ENCODE results near the gene PBX4. TPM values are rescaled to one million over a fixed set of nuclear protein-coding genes. Genes with fewer than 3 reads are reported as not detected.

PBX4 gene
- total and polyA plus RNA-seq, 2 donors (not counting 3 experiments of a cell fraction or from before 2014, with no cell fraction given) = not detected

DNA sequence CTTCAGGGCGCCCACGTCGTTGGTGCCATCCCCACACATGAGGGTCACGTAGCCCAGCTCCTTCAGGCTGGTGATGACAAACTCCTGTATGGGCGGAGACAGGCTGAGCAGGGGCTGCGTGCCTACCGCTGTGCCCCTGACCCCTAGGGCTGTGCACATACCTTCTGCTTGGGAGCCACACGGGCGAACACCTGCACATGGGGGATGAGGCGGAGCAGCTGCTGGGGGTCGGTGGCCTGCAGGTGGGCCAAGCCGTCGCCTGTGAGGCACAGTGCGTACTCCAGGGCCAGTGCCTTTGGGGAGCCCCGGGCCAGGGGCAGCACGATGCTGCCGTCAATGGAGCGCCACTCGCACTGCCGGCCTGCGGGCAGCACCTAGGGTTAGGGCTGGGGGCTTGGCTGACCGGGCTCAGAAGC, 31.1 kb upstream of the PBX4 start:
- ChIA-PET CTCF (interaction anchor here (2.1 kb wide), 1 partner anchor 117 kb away, joined by 5 read pairs; no protein-coding TSS in a partner anchor), POLR2A (no interaction called here)
- intact Hi-C loops (cut with micrococcal nuclease) (no loop called here), dilution Hi-C loops (cut with MboI; ENCODE audit: extremely low pct_ligation_motif_present, low sequenced_read_pairs) (no loop called here)
- H3K4me3 ChIP-seq (replicated peaks in 1 of 3; ENCODE audit: insufficient read depth in 1 of 3, low read depth in 1 of 3, low read length in 3 of 3) = no peak overlapping the region
- H3K4me1 ChIP-seq (ENCODE audit: control insufficient read depth, extremely low read depth, insufficient read depth, low read length) = no peaks in the 10 kb centered on the region
- BruUV-seq (replicated peaks) = no TSS peak
- no peak overlapping the region for H2AFZ ChIP-seq (ENCODE audit: low read depth, low read length)
- H3K27ac ChIP-seq (ENCODE audit: insufficient read depth, low read depth, low read length) = no peak overlapping the region
- FAIRE-seq (no peak), DNase-seq (ENCODE audit: low read depth, low spot score) (no peak)
- H3K4me2 ChIP-seq (ENCODE audit: insufficient read depth, low read length) = no peak overlapping the region
- H3K9ac ChIP-seq (replicated peaks; ENCODE audit: extremely low read depth, insufficient read depth, low read length) = no peak overlapping the region
- TF ChIP-seq, protein P1, sequence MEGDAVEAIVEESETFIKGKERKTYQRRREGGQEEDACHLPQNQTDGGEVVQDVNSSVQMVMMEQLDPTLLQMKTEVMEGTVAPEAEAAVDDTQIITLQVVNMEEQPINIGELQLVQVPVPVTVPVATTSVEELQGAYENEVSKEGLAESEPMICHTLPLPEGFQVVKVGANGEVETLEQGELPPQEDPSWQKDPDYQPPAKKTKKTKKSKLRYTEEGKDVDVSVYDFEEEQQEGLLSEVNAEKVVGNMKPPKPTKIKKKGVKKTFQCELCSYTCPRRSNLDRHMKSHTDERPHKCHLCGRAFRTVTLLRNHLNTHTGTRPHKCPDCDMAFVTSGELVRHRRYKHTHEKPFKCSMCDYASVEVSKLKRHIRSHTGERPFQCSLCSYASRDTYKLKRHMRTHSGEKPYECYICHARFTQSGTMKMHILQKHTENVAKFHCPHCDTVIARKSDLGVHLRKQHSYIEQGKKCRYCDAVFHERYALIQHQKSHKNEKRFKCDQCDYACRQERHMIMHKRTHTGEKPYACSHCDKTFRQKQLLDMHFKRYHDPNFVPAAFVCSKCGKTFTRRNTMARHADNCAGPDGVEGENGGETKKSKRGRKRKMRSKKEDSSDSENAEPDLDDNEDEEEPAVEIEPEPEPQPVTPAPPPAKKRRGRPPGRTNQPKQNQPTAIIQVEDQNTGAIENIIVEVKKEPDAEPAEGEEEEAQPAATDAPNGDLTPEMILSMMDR (IDR thresholded peaks at IDR 0.05; ENCODE audit: extremely low read depth in 1 of 2, insufficient read depth in 1 of 2, low read depth in 1 of 2, low read length in 2 of 2) = no peak
- TF ChIP-seq GATA2 (IDR thresholded peaks at IDR 0.05; ENCODE audit: insufficient read depth, insufficient read length, low read depth, low read length) (no peak), POLR2AphosphoS5 (IDR thresholded peaks at IDR 0.05; ENCODE audit: insufficient read depth, low read depth, low read length) (no peak), JUN (IDR thresholded peaks at IDR 0.05; ENCODE audit: borderline replicate concordance, insufficient read depth, insufficient read length, low read depth) (no peak), EZH2 (IDR thresholded peaks at IDR 0.05; ENCODE audit: borderline replicate concordance, low read depth, low read length, severe bottlenecking) (no peak), MYC (IDR thresholded peaks at IDR 0.05; ENCODE audit: low read depth, low read length) (no peak), MAX (IDR thresholded peaks at IDR 0.05; ENCODE audit: insufficient read depth, insufficient read length) (no peak), POLR2A (IDR thresholded peaks at IDR 0.05; ENCODE audit: low read depth, low read length) (no peak), FOS (IDR thresholded peaks at IDR 0.05; ENCODE audit: borderline replicate concordance, insufficient read depth, low read length) (no peak)
- no peaks in the 10 kb centered on the region for H3K79me2 ChIP-seq (ENCODE audit: control insufficient read depth, insufficient read depth, low read length)
- H3K27me3 ChIP-seq (ENCODE audit: control insufficient read depth in 2 of 2, insufficient read depth in 2 of 2, low read length in 2 of 2) = no peaks in the 10 kb centered on the region
- H4K20me1 ChIP-seq (replicated peaks; ENCODE audit: control insufficient read depth, extremely low read depth, insufficient read depth, low read length) = no peaks in the 10 kb centered on the region
- peaks cover 2 to 69% of the 10 kb centered on the region in 2 experiments for H3K36me3 ChIP-seq (ENCODE audit: control insufficient read depth in 2 of 2, extremely low read depth in 1 of 2, insufficient read depth in 2 of 2, low read length in 2 of 2)
- no peaks in the 10 kb centered on the region for H3K9me1 ChIP-seq (replicated peaks; ENCODE audit: control insufficient read depth, extremely low read depth, insufficient read depth, low read length)
- H3K9me3 ChIP-seq (replicated peaks; ENCODE audit: control insufficient read depth, insufficient read depth, low read length) = no peaks in the 10 kb centered on the region
